OCI-LY3 (cell line): ENCODE results near the gene TUBA4B.

Experiments used
- EZH2phosphoT487 ChIP-seq: fragments of 200-600 bp; shearing (Covaris generic); IDR thresholded peaks from 2 replicates; pipeline ENCODE4 v1.6.1; 2018; ENCODE audit warnings: antibody characterized with exemption, mixed run types, low read depth
- TF ChIP-seq, protein P1 (sequence below): fragments of 200-600, 300-600 bp; sonication (generic); IDR thresholded peaks from 2 replicates; pipeline ENCODE4 v1.5.1; 2014; ENCODE audit warnings: antibody characterized with exemption, low read length, low read depth

DNA sequence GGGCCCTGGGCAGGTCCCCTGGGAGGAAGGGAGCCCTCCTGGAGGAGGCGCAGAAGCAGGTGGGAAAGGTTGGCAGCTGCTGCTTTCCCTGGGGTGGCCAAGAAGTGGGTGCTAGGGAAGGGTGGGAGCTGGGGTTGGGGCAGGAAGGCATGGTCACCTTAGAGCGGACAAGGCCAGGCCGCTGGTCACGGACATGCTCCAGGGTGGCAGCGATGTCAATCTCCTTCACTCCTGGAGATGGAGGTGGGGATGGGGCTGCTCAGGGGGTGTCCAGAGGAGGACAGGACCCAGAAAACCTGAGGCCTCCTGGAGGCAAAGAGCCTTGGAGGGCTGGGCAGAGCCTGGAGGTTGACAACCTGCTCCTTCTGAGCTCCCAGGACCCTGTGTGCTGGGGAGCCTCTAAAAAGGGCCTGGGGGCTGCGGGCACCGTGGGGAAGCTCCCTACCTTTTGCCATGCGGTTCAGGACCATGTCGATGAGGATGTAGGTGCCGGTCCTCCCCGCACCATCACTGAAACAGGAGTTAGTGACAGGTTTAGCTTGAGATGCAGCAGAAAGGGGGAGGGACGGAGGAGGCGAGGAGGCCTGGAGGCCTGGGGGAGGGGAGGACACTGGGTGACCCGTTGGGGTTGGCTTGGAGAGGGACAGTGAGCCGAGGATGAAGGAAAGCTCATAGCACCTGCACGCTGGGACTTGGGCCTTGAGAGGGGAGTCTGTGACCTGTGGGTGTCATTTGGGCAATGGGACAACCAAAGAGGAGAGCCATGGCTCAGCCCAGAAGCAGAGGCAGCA lies 37.5 kb downstream of the TUBA4B start:
- TF ChIP-seq, protein P1, sequence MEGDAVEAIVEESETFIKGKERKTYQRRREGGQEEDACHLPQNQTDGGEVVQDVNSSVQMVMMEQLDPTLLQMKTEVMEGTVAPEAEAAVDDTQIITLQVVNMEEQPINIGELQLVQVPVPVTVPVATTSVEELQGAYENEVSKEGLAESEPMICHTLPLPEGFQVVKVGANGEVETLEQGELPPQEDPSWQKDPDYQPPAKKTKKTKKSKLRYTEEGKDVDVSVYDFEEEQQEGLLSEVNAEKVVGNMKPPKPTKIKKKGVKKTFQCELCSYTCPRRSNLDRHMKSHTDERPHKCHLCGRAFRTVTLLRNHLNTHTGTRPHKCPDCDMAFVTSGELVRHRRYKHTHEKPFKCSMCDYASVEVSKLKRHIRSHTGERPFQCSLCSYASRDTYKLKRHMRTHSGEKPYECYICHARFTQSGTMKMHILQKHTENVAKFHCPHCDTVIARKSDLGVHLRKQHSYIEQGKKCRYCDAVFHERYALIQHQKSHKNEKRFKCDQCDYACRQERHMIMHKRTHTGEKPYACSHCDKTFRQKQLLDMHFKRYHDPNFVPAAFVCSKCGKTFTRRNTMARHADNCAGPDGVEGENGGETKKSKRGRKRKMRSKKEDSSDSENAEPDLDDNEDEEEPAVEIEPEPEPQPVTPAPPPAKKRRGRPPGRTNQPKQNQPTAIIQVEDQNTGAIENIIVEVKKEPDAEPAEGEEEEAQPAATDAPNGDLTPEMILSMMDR: no peak
- no peak for TF ChIP-seq EZH2phosphoT487
